Measurements from ENCODE around the gene PEPD. TPM values are rescaled to one million over a fixed set of nuclear protein-coding genes. Genes with fewer than 3 reads are reported as not detected.

PEPD gene
- total RNA-seq, 4 donors from 2014 or later: 58.9 to 81.0 (median 70.7) TPM

GRCh38 chr19:33507021-33507956 is 14.3 kb downstream of the PEPD start:
- H3K4me3 ChIP-seq (ENCODE audit: low read depth, poor library complexity, severe bottlenecking): no peak overlapping the region
- no peak for TF ChIP-seq CTCF (IDR thresholded peaks at IDR 0.05)
- 66% methylated on average over 21 to 24 of the region's 24 CpGs for WGBS, 2 donors
- DNase-seq (ENCODE audit: low spot score in 2 of 2): no peak
- intact Hi-C loops (cut with DNase I; ENCODE audit: low total_unique reads): no loop called here

DNA sequence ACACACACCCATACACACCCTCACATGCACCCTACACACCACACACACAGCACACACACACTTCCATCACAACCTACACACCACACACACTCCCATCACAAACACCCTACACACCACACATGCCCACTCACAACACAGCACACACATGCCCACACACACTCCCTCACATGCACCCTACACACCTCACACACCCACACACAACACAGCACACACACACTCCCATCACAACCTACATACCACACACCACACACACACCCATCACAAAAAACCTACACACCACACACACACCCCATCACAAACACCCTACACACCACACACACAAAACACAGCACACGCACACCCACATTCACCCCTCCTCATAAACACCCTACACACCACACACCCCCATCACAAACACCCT is 15.1 kb downstream of the PEPD start:
- DNase-seq (ENCODE audit: low spot score in 2 of 2): no peak
- TF ChIP-seq CTCF (IDR thresholded peaks at IDR 0.05): no peak
- TF ChIP-seq POLR2A (IDR thresholded peaks at IDR 0.05): no peak
- H3K4me3 ChIP-seq (ENCODE audit: low read depth, poor library complexity, severe bottlenecking): no peak overlapping the region
- intact Hi-C loops (cut with DNase I; ENCODE audit: low total_unique reads): no loop called here
- 95 to 100% methylated on average over 1 of the region's 1 CpG for WGBS, 2 donors

- DNase-seq (ENCODE audit: low spot score in 2 of 2): no peak
- WGBS, 2 donors: 97 to 100% methylated on average over 1 of the region's 1 CpG
- intact Hi-C loops (cut with DNase I; ENCODE audit: low total_unique reads): no loop called here
- H3K4me3 ChIP-seq (ENCODE audit: low read depth, poor library complexity, severe bottlenecking): no peak overlapping the region
- TF ChIP-seq POLR2A (IDR thresholded peaks at IDR 0.05): no peak
- no peak for TF ChIP-seq CTCF (IDR thresholded peaks at IDR 0.05)
Observed at GRCh38 chr19:33505823-33506222, 15.8 kb downstream of the PEPD start.

GRCh38 chr19:33505148-33505547 is 16.4 kb downstream of the PEPD start:
- no peak for DNase-seq (ENCODE audit: low spot score in 2 of 2)
- TF ChIP-seq CTCF (IDR thresholded peaks at IDR 0.05): no peak
- no peak for TF ChIP-seq POLR2A (IDR thresholded peaks at IDR 0.05)
- intact Hi-C loops (cut with DNase I; ENCODE audit: low total_unique reads): no loop called here
- 90 to 92% methylated on average over 15 to 16 of the region's 16 CpGs for WGBS, 2 donors
- no peak overlapping the region for H3K4me3 ChIP-seq (ENCODE audit: low read depth, poor library complexity, severe bottlenecking)

DNA sequence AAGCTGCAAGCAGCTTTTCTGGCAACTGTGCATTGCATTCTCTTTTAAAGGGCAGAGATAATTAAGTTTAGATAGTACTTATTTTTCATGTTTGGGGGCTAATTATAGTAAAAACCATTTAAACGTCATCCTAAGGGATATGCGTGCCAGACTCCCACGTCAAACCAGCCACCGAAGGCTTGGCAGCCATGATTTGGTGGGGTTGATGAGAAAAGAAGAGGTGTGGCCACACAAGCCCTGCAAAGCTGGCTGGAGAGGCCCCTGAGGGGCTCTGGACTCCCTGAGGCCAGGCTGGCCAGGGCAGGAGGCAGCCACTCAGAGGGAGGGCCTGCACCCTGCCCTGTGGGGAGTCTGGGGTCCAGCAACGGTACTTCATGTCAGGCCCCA is 17.5 kb downstream of the PEPD start:
- H3K4me3 ChIP-seq (ENCODE audit: low read depth, poor library complexity, severe bottlenecking): no peak overlapping the region
- TF ChIP-seq POLR2A (IDR thresholded peaks at IDR 0.05): no peak
- no peak for TF ChIP-seq CTCF (IDR thresholded peaks at IDR 0.05)
- WGBS, 2 donors: 81 to 86% methylated on average over 5 of the region's 5 CpGs
- no peak for DNase-seq (ENCODE audit: low spot score in 2 of 2)
- intact Hi-C loops (cut with DNase I; ENCODE audit: low total_unique reads): no loop called here
